H1 (cell line): ENCODE measurements around the gene PAPSS2. TPM values are rescaled to one million over a fixed set of nuclear protein-coding genes. Genes with fewer than 3 reads are reported as not detected.

Source experiments
- CTCF ChIA-PET: fragments of 300-600 bp; sonication (Branson Sonifier 250); formaldehyde crosslinking; loops from one replicate; lab custom pipeline; 2021; ENCODE audit not compliant: partially characterized antibody; lab: Charles Lee
- POLR2A ChIA-PET: fragments of 300-600 bp; sonication (Branson Sonifier 250); formaldehyde crosslinking; loops from one replicate; lab custom pipeline; 2021; ENCODE audit warnings: inconsistent platforms; ENCODE audit not compliant: partially characterized antibody; lab: Charles Lee
- DNase-seq, 2 experiments: peaks; one replicate each; pipeline versions ENCODE4 v3.0.0 to v3.0.0-alpha.2; 2010 to 2022; ENCODE audit warnings: low spot score in 2 of 2, low read depth in 1 of 2, mixed read lengths in 1 of 2
- FAIRE-seq: peaks from 2 replicates; lab custom pipeline; 2011; peaks lifted over from hg19 to GRCh38; lab: Jason Lieb, UNC
- H2AFZ ChIP-seq: 2 replicates; pipeline ENCODE4 v1.8.1; 2012; ENCODE audit warnings: low read length, inconsistent platforms
- H2AK5ac ChIP-seq: 2 replicates; pipeline ENCODE4 v1.6.1; 2013; ENCODE audit warnings: low read depth, low read length
- H2BK120ac ChIP-seq: replicated peaks from 2 replicates; pipeline ENCODE3; 2013; ENCODE audit warnings: low read depth, low read length, inconsistent platforms
- H2BK12ac ChIP-seq: 2 replicates; pipeline ENCODE4 v1.6.1; 2013; ENCODE audit warnings: low read depth, low read length
- H2BK15ac ChIP-seq: 2 replicates; pipeline ENCODE4 v1.6.1; 2013; ENCODE audit warnings: low read length
- H2BK20ac ChIP-seq: 2 replicates; pipeline ENCODE4 v1.6.1; 2013; ENCODE audit warnings: low read length
- H2BK5ac ChIP-seq: 2 replicates; pipeline ENCODE4 v1.6.1; 2013; ENCODE audit warnings: low read depth, low read length
- H3K14ac ChIP-seq: 2 replicates; pipeline ENCODE4 v1.6.1; 2013; ENCODE audit warnings: inconsistent platforms; ENCODE audit not compliant: insufficient read length
- H3K18ac ChIP-seq: 2 replicates; pipeline ENCODE4 v1.6.1; 2013; ENCODE audit warnings: low read length; ENCODE audit errors: extremely low read depth
- H3K23ac ChIP-seq: 2 replicates; pipeline ENCODE4 v1.6.1; 2013; ENCODE audit warnings: inconsistent platforms; ENCODE audit not compliant: insufficient read length
- H3K23me2 ChIP-seq: 2 replicates; pipeline ENCODE4 v1.6.1; 2013; ENCODE audit warnings: low read depth, low read length
- H3K27ac ChIP-seq: 2 replicates; pipeline ENCODE4 v1.6.1; 2011; ENCODE audit warnings: low read depth, low read length, inconsistent platforms
- H3K27me3 ChIP-seq, 4 experiments: replicated peaks in 1 of 4; 1 replicate in 1 of 4; 2 replicates in 3 of 4; pipeline versions ENCODE4 v1.6.1 to v1.8.1; 2011 to 2013; ENCODE audit warnings: low read length in 3 of 4, mild to moderate bottlenecking in 3 of 4, inconsistent platforms in 2 of 4, mixed read lengths in 2 of 4, moderate library complexity in 1 of 4; ENCODE audit not compliant: control insufficient read depth in 3 of 4, insufficient read depth in 3 of 4; ENCODE audit errors: extremely low read depth in 1 of 4
- H3K36me3 ChIP-seq, 4 experiments: 2 replicates each; pipeline versions ENCODE4 v1.6.1 to v1.8.1; 2011 to 2013; ENCODE audit warnings: mild to moderate bottlenecking in 4 of 4, low read length in 3 of 4, moderate library complexity in 2 of 4, control low read depth in 1 of 4, inconsistent platforms in 1 of 4; ENCODE audit not compliant: insufficient read depth in 4 of 4, control insufficient read depth in 2 of 4
- H3K4ac ChIP-seq: replicated peaks from 2 replicates; pipeline ENCODE3; 2013; ENCODE audit warnings: low read length, low read depth, mixed read lengths, inconsistent platforms; ENCODE audit not compliant: insufficient read length
- H3K4me1 ChIP-seq, 4 experiments: replicated peaks in 1 of 4; 1 replicate in 1 of 4; 2 replicates in 3 of 4; pipeline versions ENCODE4 v1.6.1 to v1.8.1; 2011 to 2013; ENCODE audit warnings: low read length in 3 of 4, inconsistent platforms in 2 of 4, mixed read lengths in 1 of 4; ENCODE audit not compliant: insufficient read depth in 4 of 4, control insufficient read depth in 3 of 4
- H3K4me2 ChIP-seq, 2 experiments: 2 replicates each; pipeline versions ENCODE4 v1.6.1 to v1.8.1; 2011 to 2013; ENCODE audit warnings: low read depth in 2 of 2, low read length in 2 of 2, control low read depth in 1 of 2, inconsistent platforms in 1 of 2, mild to moderate bottlenecking in 1 of 2; ENCODE audit not compliant: insufficient read depth in 1 of 2
- H3K4me3 ChIP-seq, 4 experiments: fragments of 200-600, 300-600 bp in 1 of 4; sonication (generic), shearing (Covaris generic), sonication (Bioruptor Twin) in 1 of 4; 2 replicates each; pipeline versions ENCODE4 v1.5.1 to v1.8.1; 2011 to 2016; ENCODE audit warnings: low read length in 4 of 4, low read depth in 3 of 4, control low read depth in 2 of 4, inconsistent platforms in 2 of 4, mild to moderate bottlenecking in 2 of 4, mixed read lengths in 1 of 4, moderate library complexity in 1 of 4; ENCODE audit not compliant: insufficient read depth in 2 of 4; ENCODE audit errors: extremely low read depth in 1 of 4
- H3K56ac ChIP-seq: replicated peaks from 2 replicates; pipeline ENCODE3; 2013; ENCODE audit warnings: low read depth, mild to moderate bottlenecking, mixed read lengths, low read length, inconsistent platforms; ENCODE audit not compliant: insufficient read length
- H3K79me1 ChIP-seq: 2 replicates; pipeline ENCODE4 v1.6.1; 2013; ENCODE audit warnings: low read depth, low read length, control low read depth
- H3K79me2 ChIP-seq, 2 experiments: 2 replicates each; pipeline versions ENCODE4 v1.6.1 to v1.8.1; 2012 to 2013; ENCODE audit warnings: low read length in 2 of 2, mild to moderate bottlenecking in 2 of 2, inconsistent platforms in 1 of 2; ENCODE audit not compliant: insufficient read depth in 2 of 2, control insufficient read depth in 1 of 2
- H3K9ac ChIP-seq, 4 experiments: replicated peaks in 1 of 4; 1 replicate in 1 of 4; 2 replicates in 3 of 4; pipeline versions ENCODE4 v1.6.1 to v1.8.1; 2011 to 2013; ENCODE audit warnings: low read depth in 3 of 4, low read length in 3 of 4, control low read depth in 2 of 4, mild to moderate bottlenecking in 2 of 4, moderate library complexity in 2 of 4, inconsistent platforms in 1 of 4; ENCODE audit errors: extremely low read depth in 1 of 4
- H3K9me3 ChIP-seq, 2 experiments: 2 replicates each; pipeline versions ENCODE4 v1.6.1 to v1.8.1; 2012 to 2013; ENCODE audit warnings: mild to moderate bottlenecking in 2 of 2, moderate library complexity in 2 of 2, control low read depth in 1 of 2, inconsistent platforms in 1 of 2, low read depth in 1 of 2, low read length in 1 of 2, mixed read lengths in 1 of 2; ENCODE audit not compliant: insufficient read depth in 2 of 2
- H4K20me1 ChIP-seq, 2 experiments: replicated peaks in 1 of 2; 2 replicates each; pipeline versions ENCODE3 to v1.8.1; 2011 to 2013; ENCODE audit warnings: inconsistent platforms in 2 of 2, low read length in 2 of 2, mild to moderate bottlenecking in 1 of 2; ENCODE audit not compliant: insufficient read depth in 2 of 2, control insufficient read depth in 1 of 2
- H4K5ac ChIP-seq: 2 replicates; pipeline ENCODE4 v1.6.1; 2013; ENCODE audit warnings: low read length, low read depth, mixed read lengths, inconsistent platforms; ENCODE audit not compliant: insufficient read length
- H4K8ac ChIP-seq: 2 replicates; pipeline ENCODE4 v1.8.0; 2013; ENCODE audit warnings: mild to moderate bottlenecking, moderate library complexity, low read length, inconsistent platforms; ENCODE audit not compliant: insufficient read depth; ENCODE audit errors: extremely low read depth
- H4K91ac ChIP-seq: replicated peaks from 2 replicates; pipeline ENCODE3; 2013; ENCODE audit warnings: low read length, mixed read lengths, inconsistent platforms; ENCODE audit not compliant: insufficient read length
- WGBS, 2 experiments: shearing (Covaris generic) in 1 of 2; methylation state at CpG; one replicate each; pipeline versions ENCODE4 v1.1.6 to v1.1.7; 2013 to 2015; ENCODE audit warnings: low lambda C conversion rate in 2 of 2, mixed read lengths in 2 of 2, inconsistent platforms in 1 of 2, low coverage in 1 of 2, missing lambda C conversion rate in 1 of 2; ENCODE audit not compliant: insufficient replicate concordance in 2 of 2, insufficient coverage in 1 of 2, insufficient read length in 1 of 2; ENCODE audit errors: extremely low coverage in 1 of 2, missing lambda C conversion rate in 1 of 2; 5-methylcytosine and 5-hydroxymethylcytosine counted together
- polyA plus RNA-seq, 7 experiments: library from polyadenylated mRNA; depleted of rRNA in 3 of 7; stranded (reverse) in 5 of 7; unstranded in 2 of 7; fragments of >200 nt in 5 of 7; fragments of 200-250 nt in 2 of 7; gene quantifications; 1 replicate in 5 of 7; 2 replicates in 1 of 7; 4 replicates in 1 of 7; pipeline versions ENCODE4 v1.2.1 to v1.2.3, GENCODE V29; 2011 to 2013; ENCODE audit warnings: missing spikeins in 2 of 7, mixed read lengths in 2 of 7
- total RNA-seq: library from RNA; stranded (reverse); fragmentation: NEBNext Ultra II Directional; extraction: Animal tissue kit (Norgen Biotek cat#: 25700); gene quantifications from 2 replicates; pipeline ENCODE4 v1.2.1, GENCODE V29; 2021

PAPSS2 gene
- total and polyA plus RNA-seq, 2 of the 8 experiments (the other 6 are each of a cell fraction or from before 2014, with no cell fraction given): 7.6 to 20.2 TPM

DNA sequence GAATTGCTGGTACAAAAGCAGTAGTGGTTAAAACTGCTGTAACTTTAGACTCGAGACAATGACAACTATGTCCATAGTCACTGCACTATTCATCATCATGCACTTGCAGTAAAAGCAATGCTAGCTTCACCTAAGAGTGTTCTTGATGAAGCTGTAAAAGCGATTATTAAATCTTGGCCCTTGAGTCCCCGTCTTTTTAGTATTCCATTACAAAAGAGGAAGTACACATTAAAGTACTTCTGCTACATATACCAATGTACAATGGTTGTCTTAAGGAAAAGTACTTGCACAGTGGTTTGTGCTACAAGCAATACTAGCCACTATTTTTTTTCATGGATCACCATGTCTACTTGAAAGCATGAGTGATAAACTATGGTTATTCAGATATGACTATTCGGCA lies 80.0 kb downstream of the PAPSS2 start:
- Histone ChIP-seq H4K91ac (no peak overlapping the region), H4K8ac (no peak overlapping the region), H3K4me1 (peaks cover 0 to 4% (median 3%) of the 10 kb centered on the region in 4 experiments; a peak in 4 of 7 replicates), H2BK15ac (no peak overlapping the region), H3K4me2 (no peak overlapping the region), H3K79me2 (no peaks in the 10 kb centered on the region), H3K18ac (no peak overlapping the region), H3K4ac (no peak overlapping the region), H4K5ac (no peak overlapping the region), H3K36me3 (peaks cover 0 to 6% (median 0%) of the 10 kb centered on the region in 4 experiments; a peak in 1 of 8 replicates), H2BK12ac (no peak overlapping the region), H2AFZ (no peak overlapping the region), H3K9me3 (no peaks in the 10 kb centered on the region), H4K20me1 (no peaks in the 10 kb centered on the region), H2AK5ac (no peak overlapping the region), H3K27ac (no peak overlapping the region), H3K14ac (no peak overlapping the region), H2BK20ac (no peak overlapping the region), H3K23ac (no peak overlapping the region), H3K23me2 (no peaks in the 10 kb centered on the region), H3K9ac (no peak overlapping the region), H2BK5ac (no peak overlapping the region), H3K27me3 (no peaks in the 10 kb centered on the region), H3K4me3 (no peak overlapping the region), H3K56ac (no peak overlapping the region), H3K79me1 (no peaks in the 10 kb centered on the region), H2BK120ac (no peak overlapping the region)
- FAIRE-seq (no peak), DNase-seq (no peak)
- ChIA-PET POLR2A (interaction anchor here (0.9 to 1.3 kb wide), 3 partner anchors 9 to 123 kb away, joined by 3 to 4 read pairs (median 3); partner anchors contain the start of genes KLLN and PTEN), CTCF (interaction anchor here (0.6 kb wide), 1 partner anchor 72 kb away, joined by 3 read pairs; no protein-coding TSS in a partner anchor)
- WGBS, 2 experiments: 90% methylated on average over 4 of the region's 4 CpGs; no CpG with 5 or more reads in 1 of the 2 experiments
